Measurements from ENCODE around the gene ABHD17B.

- TF ChIP-seq EP300 (IDR thresholded peaks at IDR 0.05; ENCODE audit: borderline replicate concordance) (no peak), CEBPB (IDR thresholded peaks at IDR 0.05) (no peak)
Observed at GRCh38 chr9:71822456-71822855, 88.5 kb downstream of the ABHD17B start.

All from Ishikawa (cell line).